Posterior vena cava (tissue), 2 donors: ENCODE measurements around the gene GIPC1. TPM values are rescaled to one million over a fixed set of nuclear protein-coding genes. Genes with fewer than 3 reads are reported as not detected.
"Not testable (repeated sequence)": the region's sequence is repeated elsewhere in the genome, so short reads cannot be mapped to it uniquely, and the experiment has no call there.

ENCODE experiments used
- DNase-seq: peaks from one replicate; pipeline ENCODE4 v3.0.0-alpha.2; 2020; ENCODE audit warnings: low spot score
- intact Hi-C, 2 donors: fragments of 100-400 bp; cut with DNase I; formaldehyde crosslinking; loops; one replicate each; pipeline versions ENCODE4 v1.14.1 to v1.14.2; 2022 to 2023
- total RNA-seq, 2 donors: library from RNA; stranded (reverse); fragmentation: NEBNext Ultra II Directional; extraction: Animal tissue kit (Norgen Biotek cat#: 25700); gene quantifications; one replicate each; pipeline ENCODE4 v1.2.1, GENCODE V29; 2021
- donor health status: DM: yes; HTN: yes; CAD: no.
- donor health status: DM: yes; HTN: yes; CAD: no.

Gene GIPC1
- total RNA-seq, 2 donors from 2014 or later, result 43.5 to 46.1 TPM

GRCh38 chr19:14519860-14520407, 24.0 kb upstream of the GIPC1 start:
- intact Hi-C loops, result no loop called here

GRCh38 chr19:14519245-14519859, 23.4 kb upstream of the GIPC1 start:
- no peak for DNase-seq
- intact Hi-C loops, result no loop called here

More at GRCh38 chr19:14519860-14520407, 24.0 kb upstream of the GIPC1 start:
- no peak for DNase-seq

- peak; percentile 94 for DNase-seq
- intact Hi-C loops, result no loop called here
Measured at GRCh38 chr19:14517840-14518505, 22.0 kb upstream of the GIPC1 start, which contains the start of gene DNAJB1. DNAJB1 (minus strand) TSS chr19:14518397; CDS start chr19:14518349, 48 bp downstream.

GRCh38 chr19:14517446-14517839, 21.5 kb upstream of the GIPC1 start:
- intact Hi-C loops, result no loop called here
- DNase-seq, result peak; percentile 87

GRCh38 chr19:14516746-14517438, 21.0 kb upstream of the GIPC1 start:
- DNase-seq, result no peak
- intact Hi-C loops, result no loop called here

- intact Hi-C loops, result no loop called here
- no peak for DNase-seq
Measured at GRCh38 chr19:14516048-14516534, 20.2 kb upstream of the GIPC1 start.

GRCh38 chr19:14515501-14516047, 19.6 kb upstream of the GIPC1 start:
- intact Hi-C loops, result no loop called here
- no peak for DNase-seq

GRCh38 chr19:14514215-14514863, 18.4 kb upstream of the GIPC1 start:
- intact Hi-C loops, result loop anchor here in 1 of 2 donors (5.0 kb wide), 1 partner anchor 1243 kb away; no protein-coding TSS in a partner anchor

GRCh38 chr19:14512406-14512961, 16.6 kb upstream of the GIPC1 start:
- no peak for DNase-seq
- intact Hi-C loops, result loop anchor here in 1 of 2 donors (5.0 kb wide), 1 partner anchor 1245 kb away; no protein-coding TSS in a partner anchor

More at GRCh38 chr19:14514215-14514863, 18.4 kb upstream of the GIPC1 start:
- no peak for DNase-seq

- DNase-seq, result no peak
- intact Hi-C loops, result loop anchor here in 1 of 2 donors (5.0 kb wide), 1 partner anchor 1246 kb away; no protein-coding TSS in a partner anchor
Measured at GRCh38 chr19:14511229-14511593, 15.3 kb upstream of the GIPC1 start.

- peak; percentile 89 for DNase-seq
- intact Hi-C loops, result loop anchor here in 1 of 2 donors (5.0 kb wide), 1 partner anchor 1247 kb away; no protein-coding TSS in a partner anchor
Measured at GRCh38 chr19:14510311-14511228, 14.6 kb upstream of the GIPC1 start.

GRCh38 chr19:14507704-14508542, 12.0 kb upstream of the GIPC1 start:
- no peak for DNase-seq
- intact Hi-C loops, result no loop called here

- DNase-seq, result no peak
- intact Hi-C loops, result no loop called here
Measured at GRCh38 chr19:14505488-14506239, 9.7 kb upstream of the GIPC1 start.

GRCh38 chr19:14504575-14504974, 8.6 kb upstream of the GIPC1 start:
- intact Hi-C loops, DNase-seq: not testable (repeated sequence)

GRCh38 chr19:14503285-14503684, 7.4 kb upstream of the GIPC1 start:
- intact Hi-C loops, result no loop called here
- DNase-seq, result no peak
